IMR-90 (cell line): ENCODE measurements around the gene GGTLC1. TPM values are rescaled to one million over a fixed set of nuclear protein-coding genes. Genes with fewer than 3 reads are reported as not detected.

Experiments used
- ATAC-seq: fragments of 200-7000 bp; cut with Tn5 transposase; 2 replicates; pipeline ENCODE4 v1.9.1; 2020; ENCODE audit warnings: low read depth, mild to moderate bottlenecking, moderate library complexity
- BruUV-seq: library from RNA; stranded (reverse); fragments of 400-500 nt; replicated peaks from 2 replicates; lab custom pipeline; 2021; lab: Mats Ljungman, UMichigan
- CTCF ChIA-PET: fragments of 300-600 bp; formaldehyde crosslinking; extraction: SDS; loops from one replicate; lab custom pipeline; 2021; ENCODE audit warnings: antibody characterized with exemption; lab: Yijun Ruan, JAX
- POLR2A ChIA-PET: fragments of 300-600 bp; sonication (Branson Sonifier 250); formaldehyde crosslinking; loops from one replicate; lab custom pipeline; 2022; ENCODE audit warnings: antibody characterized with exemption; ENCODE audit not compliant: unreplicated experiment; lab: Charles Lee
- DNase-seq: peaks from one replicate; pipeline ENCODE4 v3.0.0; 2013
- H2AFZ ChIP-seq: replicated peaks from 2 replicates; pipeline ENCODE3; 2013; ENCODE audit warnings: low read length, mild to moderate bottlenecking; ENCODE audit not compliant: poor library complexity
- H2AK5ac ChIP-seq: 2 replicates; pipeline ENCODE4 v1.6.1; 2013; ENCODE audit warnings: low read depth, low read length, inconsistent platforms
- H2AK9ac ChIP-seq: replicated peaks from 2 replicates; pipeline ENCODE3; 2013; ENCODE audit warnings: mild to moderate bottlenecking, low read depth, low read length, moderate library complexity; ENCODE audit not compliant: poor library complexity
- H2BK120ac ChIP-seq: 2 replicates; pipeline ENCODE4 v1.6.1; 2013; ENCODE audit warnings: low read depth, low read length, inconsistent platforms
- H2BK15ac ChIP-seq: 3 replicates; pipeline ENCODE4 v1.6.1; 2013; ENCODE audit warnings: low read depth, low read length, inconsistent platforms
- H2BK20ac ChIP-seq: 2 replicates; pipeline ENCODE4 v1.6.1; 2013; ENCODE audit warnings: low read depth, mild to moderate bottlenecking, inconsistent platforms, low read length, moderate library complexity
- H2BK5ac ChIP-seq: 2 replicates; pipeline ENCODE4 v1.6.1; 2013; ENCODE audit warnings: mild to moderate bottlenecking, low read depth, low read length, inconsistent platforms; ENCODE audit not compliant: poor library complexity, severe bottlenecking
- H3K14ac ChIP-seq: replicated peaks from 2 replicates; pipeline ENCODE4 v1.6.1; 2013; ENCODE audit warnings: low read depth, low read length, inconsistent platforms
- H3K18ac ChIP-seq: 2 replicates; pipeline ENCODE4 v1.6.1; 2013; ENCODE audit warnings: low read depth, low read length, control low read depth
- H3K23ac ChIP-seq: 2 replicates; pipeline ENCODE4 v1.6.1; 2013; ENCODE audit warnings: low read depth, low read length, inconsistent platforms
- H3K27ac ChIP-seq: 2 replicates; pipeline ENCODE4 v1.5.1; 2013; ENCODE audit warnings: mild to moderate bottlenecking, control low read depth, low read length; ENCODE audit not compliant: insufficient read depth
- H3K27me3 ChIP-seq: 2 replicates; pipeline ENCODE4 v1.6.1; 2013; ENCODE audit warnings: low read length; ENCODE audit not compliant: control insufficient read depth, insufficient read depth
- H3K36me3 ChIP-seq: 2 replicates; pipeline ENCODE4 v1.6.1; 2013; ENCODE audit warnings: low read length, mixed read lengths; ENCODE audit not compliant: control insufficient read depth, insufficient read depth
- H3K4ac ChIP-seq: 2 replicates; pipeline ENCODE4 v1.6.1; 2013; ENCODE audit warnings: low read depth, low read length, inconsistent platforms
- H3K4me1 ChIP-seq: 2 replicates; pipeline ENCODE4 v1.6.1; 2013; ENCODE audit warnings: low read length, mixed read lengths; ENCODE audit not compliant: control insufficient read depth, insufficient read depth
- H3K4me2 ChIP-seq: 2 replicates; pipeline ENCODE4 v1.6.1; 2013; ENCODE audit warnings: low read depth, mild to moderate bottlenecking, control low read depth, low read length, moderate library complexity
- H3K4me3 ChIP-seq: 2 replicates; pipeline ENCODE4 v1.5.1; 2013; ENCODE audit warnings: low read depth, mild to moderate bottlenecking, control low read depth, low read length, moderate library complexity; ENCODE audit not compliant: insufficient read depth
- H3K56ac ChIP-seq: 2 replicates; pipeline ENCODE4 v1.6.1; 2013; ENCODE audit warnings: low read length, inconsistent platforms; ENCODE audit not compliant: insufficient read depth; ENCODE audit errors: extremely low read depth
- H3K79me1 ChIP-seq, 2 experiments: 2 replicates each; pipeline ENCODE4 v1.6.1; 2013; ENCODE audit warnings: low read length in 2 of 2, inconsistent platforms in 1 of 2, low read depth in 1 of 2
- H3K9ac ChIP-seq: 2 replicates; pipeline ENCODE4 v1.6.1; 2013; ENCODE audit warnings: low read depth, low read length, control low read depth
- H3K9me1 ChIP-seq: 2 replicates; pipeline ENCODE4 v1.6.1; 2013; ENCODE audit warnings: low read length, inconsistent platforms; ENCODE audit not compliant: insufficient read depth
- H3K9me3 ChIP-seq: 2 replicates; pipeline ENCODE4 v1.6.1; 2013; ENCODE audit warnings: low read length; ENCODE audit not compliant: control insufficient read depth, insufficient read depth
- H4K20me1 ChIP-seq: 2 replicates; pipeline ENCODE4 v1.6.1; 2013; ENCODE audit warnings: low read length, inconsistent platforms; ENCODE audit not compliant: insufficient read depth
- H4K5ac ChIP-seq: 2 replicates; pipeline ENCODE4 v1.6.1; 2013; ENCODE audit warnings: mild to moderate bottlenecking, low read depth, low read length, control low read depth
- H4K8ac ChIP-seq, 2 experiments: 2 replicates each; pipeline ENCODE4 v1.6.1; 2013; ENCODE audit warnings: low read depth in 2 of 2, low read length in 2 of 2, control low read depth in 1 of 2, inconsistent platforms in 1 of 2
- H4K91ac ChIP-seq: 2 replicates; pipeline ENCODE4 v1.6.1; 2013; ENCODE audit warnings: low read depth, low read length, inconsistent platforms; ENCODE audit not compliant: insufficient read depth
- BHLHE40 ChIP-seq: fragments of 150-350 bp; IDR thresholded peaks from 2 replicates; pipeline ENCODE4 v1.6.1; 2016; ENCODE audit warnings: mild to moderate bottlenecking, low read depth, low read length
- CEBPB ChIP-seq: IDR thresholded peaks from 2 replicates; pipeline ENCODE4 v1.6.1; 2012; ENCODE audit warnings: low read depth, low read length, improper control_type of control experiment
- CTCF ChIP-seq: conservative IDR thresholded peaks from 2 replicates; pipeline ENCODE4 v1.5.1; 2012; ENCODE audit warnings: mild to moderate bottlenecking, low read depth, low read length, improper control_type of control experiment
- ELK1 ChIP-seq: fragments of 150-350 bp; IDR thresholded peaks from 2 replicates; pipeline ENCODE4 v1.6.1; 2016; ENCODE audit warnings: low read depth, mild to moderate bottlenecking, low read length, moderate library complexity, borderline replicate concordance
- FOS ChIP-seq: fragments of 150-350 bp; IDR thresholded peaks from 2 replicates; pipeline ENCODE4 v1.6.1; 2016; ENCODE audit warnings: low read depth, low read length
- MAZ ChIP-seq: IDR thresholded peaks from 2 replicates; pipeline ENCODE4 v1.6.1; 2012; ENCODE audit warnings: low read depth, mild to moderate bottlenecking, low read length, improper control_type of control experiment, moderate library complexity, borderline replicate concordance
- MXI1 ChIP-seq: IDR thresholded peaks from 2 replicates; pipeline ENCODE4 v1.6.1; 2012; ENCODE audit warnings: low read depth, mild to moderate bottlenecking, low read length, moderate library complexity, borderline replicate concordance
- POLR2A ChIP-seq: IDR thresholded peaks from 2 replicates; pipeline ENCODE4 v1.6.1; 2012; ENCODE audit warnings: mild to moderate bottlenecking, low read depth, low read length
- SMC3 ChIP-seq: fragments of 150-350 bp; IDR thresholded peaks from 2 replicates; pipeline ENCODE4 v1.6.1; 2016; ENCODE audit warnings: low read depth, mild to moderate bottlenecking, antibody characterized with exemption, low read length, moderate library complexity
- WGBS, 2 experiments: methylation state at CpG; one replicate each; pipeline versions ENCODE4 v1.1.5 to v1.1.7; 2013; ENCODE audit warnings: missing lambda C conversion rate in 2 of 2; ENCODE audit not compliant: insufficient read length in 1 of 2; ENCODE audit errors: extremely low coverage in 2 of 2; 5-methylcytosine and 5-hydroxymethylcytosine counted together
- dilution Hi-C: fragments of 300-500 bp; cut with HindIII; formaldehyde crosslinking; loops from one replicate; pipeline ENCODE4 v1.14.3; 2018; ENCODE audit warnings: low sequenced_read_pairs; ENCODE audit not compliant: unreplicated experiment
- in situ Hi-C: fragments of 300-500 bp; cut with MboI; formaldehyde crosslinking; loops from 3 replicates; pipeline ENCODE4 v1.14.3; 2019; ENCODE audit warnings: low sequenced_read_pairs, inconsistent platforms, mixed read lengths
- intact Hi-C: fragments of 100-400 bp; cut with micrococcal nuclease; formaldehyde crosslinking; loops from 2 replicates; pipeline ENCODE4 v1.10.0; 2022
- polyA plus RNA-seq, 3 experiments: library from polyadenylated mRNA; depleted of rRNA; stranded (reverse); fragments of >200 nt; gene quantifications; 2 replicates each; pipeline ENCODE4 v1.2.3, GENCODE V29; 2012; ENCODE audit warnings: low replicate concordance in 1 of 3
- total RNA-seq: library from RNA; depleted of rRNA; stranded (reverse); fragments of >200 nt; gene quantifications from 2 replicates; pipeline ENCODE4 v1.2.3, GENCODE V29; 2012

The GGTLC1 gene
- total and polyA plus RNA-seq, 2 of the 4 experiments (the other 2 are of a cell fraction) = not detected

DNA sequence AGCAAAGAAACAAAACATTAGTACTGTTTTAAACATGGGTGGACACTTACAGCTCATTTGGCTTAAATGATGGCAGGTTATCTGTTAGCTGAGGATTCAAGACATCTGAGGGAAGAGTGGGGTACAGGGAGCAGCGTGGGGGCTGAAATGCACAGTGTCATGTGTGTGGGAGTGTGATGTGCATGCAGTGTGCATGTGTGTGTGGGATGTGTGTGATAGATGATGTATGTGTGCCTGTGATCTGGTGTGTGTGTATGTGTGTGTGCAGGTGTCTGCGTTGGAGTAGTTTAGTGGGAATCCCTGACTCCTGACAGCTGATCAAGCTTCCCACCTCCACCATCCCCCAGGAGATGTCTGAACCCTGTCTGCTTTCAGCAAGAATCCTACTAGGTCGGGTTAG lies 25.4 kb upstream of the GGTLC1 start:
- Histone ChIP-seq H4K91ac (no peak overlapping the region), H4K8ac (no peak overlapping the region), H2AFZ (peak overlapping the region; percentile 19), H3K4ac (no peak overlapping the region), H2BK5ac (no peak overlapping the region), H3K4me3 (no peak overlapping the region), H3K56ac (no peak overlapping the region), H3K9me3 (no peaks in the 10 kb centered on the region), H2BK15ac (no peak overlapping the region), H3K23ac (no peak overlapping the region), H3K79me1 (no peaks in the 10 kb centered on the region), H3K9ac (no peak overlapping the region), H2AK9ac (no peak overlapping the region), H2AK5ac (no peak overlapping the region), H3K36me3 (no peaks in the 10 kb centered on the region), H4K5ac (no peak overlapping the region), H3K18ac (no peak overlapping the region), H3K4me1 (no peaks in the 10 kb centered on the region), H3K4me2 (no peak overlapping the region), H4K20me1 (no peaks in the 10 kb centered on the region), H3K27ac (no peak overlapping the region), H3K14ac (no peak overlapping the region), H2BK20ac (no peak overlapping the region), H2BK120ac (no peak overlapping the region), H3K27me3 (peaks cover 3% of the 10 kb centered on the region), H3K9me1 (no peaks in the 10 kb centered on the region)
- ChIA-PET POLR2A (no interaction called here), CTCF (no interaction called here)
- dilution Hi-C loops = no loop called here
- ATAC-seq (no peak), DNase-seq (no peak)
- TF ChIP-seq MAZ (no peak), FOS (no peak), POLR2A (no peak), SMC3 (no peak), CTCF (no peak), BHLHE40 (no peak), CEBPB (no peak), MXI1 (no peak), ELK1 (no peak)
- in situ Hi-C loops = no loop called here
- BruUV-seq = no TSS peak
- no CpG with 5 or more reads among the region's 3 CpGs for WGBS, 2 experiments
- intact Hi-C loops = no loop called here
